IMR-90 (cell line): Measurements from ENCODE around the gene RIN1. TPM values are rescaled to one million over a fixed set of nuclear protein-coding genes. Genes with fewer than 3 reads are reported as not detected.

Experiments
- ATAC-seq: fragments of 200-7000 bp; cut with Tn5 transposase; 2 replicates; pipeline ENCODE4 v1.9.1; 2020; ENCODE audit warnings: low read depth, mild to moderate bottlenecking, moderate library complexity
- BruUV-seq: library from RNA; stranded (reverse); fragments of 400-500 nt; replicated peaks from 2 replicates; lab custom pipeline; 2021; lab: Mats Ljungman, UMichigan
- CTCF ChIA-PET: fragments of 300-600 bp; formaldehyde crosslinking; extraction: SDS; loops from one replicate; lab custom pipeline; 2021; ENCODE audit warnings: antibody characterized with exemption; lab: Yijun Ruan, JAX
- POLR2A ChIA-PET: fragments of 300-600 bp; sonication (Branson Sonifier 250); formaldehyde crosslinking; loops from one replicate; lab custom pipeline; 2022; ENCODE audit warnings: antibody characterized with exemption; ENCODE audit not compliant: unreplicated experiment; lab: Charles Lee
- DNase-seq: peaks from one replicate; pipeline ENCODE4 v3.0.0; 2013
- H2AFZ ChIP-seq: replicated peaks from 2 replicates; pipeline ENCODE3; 2013; ENCODE audit warnings: low read length, mild to moderate bottlenecking; ENCODE audit not compliant: poor library complexity
- H2AK5ac ChIP-seq: 2 replicates; pipeline ENCODE4 v1.6.1; 2013; ENCODE audit warnings: low read depth, low read length, inconsistent platforms
- H2AK9ac ChIP-seq: replicated peaks from 2 replicates; pipeline ENCODE3; 2013; ENCODE audit warnings: mild to moderate bottlenecking, low read depth, low read length, moderate library complexity; ENCODE audit not compliant: poor library complexity
- H2BK120ac ChIP-seq: 2 replicates; pipeline ENCODE4 v1.6.1; 2013; ENCODE audit warnings: low read depth, low read length, inconsistent platforms
- H2BK15ac ChIP-seq: 3 replicates; pipeline ENCODE4 v1.6.1; 2013; ENCODE audit warnings: low read depth, low read length, inconsistent platforms
- H2BK20ac ChIP-seq: 2 replicates; pipeline ENCODE4 v1.6.1; 2013; ENCODE audit warnings: low read depth, mild to moderate bottlenecking, inconsistent platforms, low read length, moderate library complexity
- H2BK5ac ChIP-seq: 2 replicates; pipeline ENCODE4 v1.6.1; 2013; ENCODE audit warnings: mild to moderate bottlenecking, low read depth, low read length, inconsistent platforms; ENCODE audit not compliant: poor library complexity, severe bottlenecking
- H3K14ac ChIP-seq: replicated peaks from 2 replicates; pipeline ENCODE4 v1.6.1; 2013; ENCODE audit warnings: low read depth, low read length, inconsistent platforms
- H3K18ac ChIP-seq: 2 replicates; pipeline ENCODE4 v1.6.1; 2013; ENCODE audit warnings: low read depth, low read length, control low read depth
- H3K23ac ChIP-seq: 2 replicates; pipeline ENCODE4 v1.6.1; 2013; ENCODE audit warnings: low read depth, low read length, inconsistent platforms
- H3K27ac ChIP-seq: 2 replicates; pipeline ENCODE4 v1.5.1; 2013; ENCODE audit warnings: mild to moderate bottlenecking, control low read depth, low read length; ENCODE audit not compliant: insufficient read depth
- H3K27me3 ChIP-seq: 2 replicates; pipeline ENCODE4 v1.6.1; 2013; ENCODE audit warnings: low read length; ENCODE audit not compliant: control insufficient read depth, insufficient read depth
- H3K36me3 ChIP-seq: 2 replicates; pipeline ENCODE4 v1.6.1; 2013; ENCODE audit warnings: low read length, mixed read lengths; ENCODE audit not compliant: control insufficient read depth, insufficient read depth
- H3K4ac ChIP-seq: 2 replicates; pipeline ENCODE4 v1.6.1; 2013; ENCODE audit warnings: low read depth, low read length, inconsistent platforms
- H3K4me1 ChIP-seq: 2 replicates; pipeline ENCODE4 v1.6.1; 2013; ENCODE audit warnings: low read length, mixed read lengths; ENCODE audit not compliant: control insufficient read depth, insufficient read depth
- H3K4me2 ChIP-seq: 2 replicates; pipeline ENCODE4 v1.6.1; 2013; ENCODE audit warnings: low read depth, mild to moderate bottlenecking, control low read depth, low read length, moderate library complexity
- H3K4me3 ChIP-seq: 2 replicates; pipeline ENCODE4 v1.5.1; 2013; ENCODE audit warnings: low read depth, mild to moderate bottlenecking, control low read depth, low read length, moderate library complexity; ENCODE audit not compliant: insufficient read depth
- H3K56ac ChIP-seq: 2 replicates; pipeline ENCODE4 v1.6.1; 2013; ENCODE audit warnings: low read length, inconsistent platforms; ENCODE audit not compliant: insufficient read depth; ENCODE audit errors: extremely low read depth
- H3K79me1 ChIP-seq, 2 experiments: 2 replicates each; pipeline ENCODE4 v1.6.1; 2013; ENCODE audit warnings: low read length in 2 of 2, inconsistent platforms in 1 of 2, low read depth in 1 of 2
- H3K9ac ChIP-seq: 2 replicates; pipeline ENCODE4 v1.6.1; 2013; ENCODE audit warnings: low read depth, low read length, control low read depth
- H3K9me1 ChIP-seq: 2 replicates; pipeline ENCODE4 v1.6.1; 2013; ENCODE audit warnings: low read length, inconsistent platforms; ENCODE audit not compliant: insufficient read depth
- H3K9me3 ChIP-seq: 2 replicates; pipeline ENCODE4 v1.6.1; 2013; ENCODE audit warnings: low read length; ENCODE audit not compliant: control insufficient read depth, insufficient read depth
- H4K20me1 ChIP-seq: 2 replicates; pipeline ENCODE4 v1.6.1; 2013; ENCODE audit warnings: low read length, inconsistent platforms; ENCODE audit not compliant: insufficient read depth
- H4K5ac ChIP-seq: 2 replicates; pipeline ENCODE4 v1.6.1; 2013; ENCODE audit warnings: mild to moderate bottlenecking, low read depth, low read length, control low read depth
- H4K8ac ChIP-seq, 2 experiments: 2 replicates each; pipeline ENCODE4 v1.6.1; 2013; ENCODE audit warnings: low read depth in 2 of 2, low read length in 2 of 2, control low read depth in 1 of 2, inconsistent platforms in 1 of 2
- H4K91ac ChIP-seq: 2 replicates; pipeline ENCODE4 v1.6.1; 2013; ENCODE audit warnings: low read depth, low read length, inconsistent platforms; ENCODE audit not compliant: insufficient read depth
- ELK1 ChIP-seq: fragments of 150-350 bp; IDR thresholded peaks from 2 replicates; pipeline ENCODE4 v1.6.1; 2016; ENCODE audit warnings: low read depth, mild to moderate bottlenecking, low read length, moderate library complexity, borderline replicate concordance
- MAZ ChIP-seq: IDR thresholded peaks from 2 replicates; pipeline ENCODE4 v1.6.1; 2012; ENCODE audit warnings: low read depth, mild to moderate bottlenecking, low read length, improper control_type of control experiment, moderate library complexity, borderline replicate concordance
- NFE2L2 ChIP-seq: fragments of 150-350 bp; IDR thresholded peaks from 2 replicates; pipeline ENCODE4 v1.6.1; 2016; ENCODE audit warnings: low read depth, mild to moderate bottlenecking, low read length
- POLR2A ChIP-seq: IDR thresholded peaks from 2 replicates; pipeline ENCODE4 v1.6.1; 2012; ENCODE audit warnings: mild to moderate bottlenecking, low read depth, low read length
- RFX5 ChIP-seq: IDR thresholded peaks from 2 replicates; pipeline ENCODE4 v1.8.0; 2012; ENCODE audit warnings: low read depth, mild to moderate bottlenecking, low read length, moderate library complexity
- WGBS, 2 experiments: methylation state at CpG; one replicate each; pipeline versions ENCODE4 v1.1.5 to v1.1.7; 2013; ENCODE audit warnings: missing lambda C conversion rate in 2 of 2; ENCODE audit not compliant: insufficient read length in 1 of 2; ENCODE audit errors: extremely low coverage in 2 of 2; 5-methylcytosine and 5-hydroxymethylcytosine counted together
- dilution Hi-C: fragments of 300-500 bp; cut with HindIII; formaldehyde crosslinking; loops from one replicate; pipeline ENCODE4 v1.14.3; 2018; ENCODE audit warnings: low sequenced_read_pairs; ENCODE audit not compliant: unreplicated experiment
- in situ Hi-C: fragments of 300-500 bp; cut with MboI; formaldehyde crosslinking; loops from 3 replicates; pipeline ENCODE4 v1.14.3; 2019; ENCODE audit warnings: low sequenced_read_pairs, inconsistent platforms, mixed read lengths
- intact Hi-C: fragments of 100-400 bp; cut with micrococcal nuclease; formaldehyde crosslinking; loops from 2 replicates; pipeline ENCODE4 v1.10.0; 2022
- polyA plus RNA-seq, 3 experiments: library from polyadenylated mRNA; depleted of rRNA; stranded (reverse); fragments of >200 nt; gene quantifications; 2 replicates each; pipeline ENCODE4 v1.2.3, GENCODE V29; 2012; ENCODE audit warnings: low replicate concordance in 1 of 3
- total RNA-seq: library from RNA; depleted of rRNA; stranded (reverse); fragments of >200 nt; gene quantifications from 2 replicates; pipeline ENCODE4 v1.2.3, GENCODE V29; 2012
- TF ChIP-seq, protein P1 (sequence below): conservative IDR thresholded peaks from 2 replicates; pipeline ENCODE4 v1.5.1; 2012; ENCODE audit warnings: mild to moderate bottlenecking, low read depth, low read length, improper control_type of control experiment

The RIN1 gene
- total and polyA plus RNA-seq, 2 of the 4 experiments (the other 2 are of a cell fraction) = 9.9 to 20.8 TPM

DNA sequence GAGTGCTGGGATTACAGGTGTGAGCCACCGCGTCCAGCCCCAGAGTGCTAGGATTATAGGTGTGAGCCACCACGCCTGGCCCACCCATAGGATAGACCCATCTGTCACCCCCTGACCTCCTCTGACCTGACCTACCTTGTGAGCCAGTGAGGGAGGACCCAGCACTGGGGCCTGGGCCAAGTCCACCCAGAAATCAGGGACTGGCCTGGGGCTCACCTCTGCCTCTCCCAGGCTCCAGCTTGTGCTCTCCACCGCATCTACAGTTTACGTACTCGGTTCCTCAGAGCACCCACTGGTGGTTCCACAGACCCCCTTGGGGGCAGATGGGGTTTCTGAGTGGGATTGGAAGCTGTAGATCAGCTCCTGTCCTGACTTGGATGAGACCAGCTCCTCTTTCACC, 28.9 kb upstream of the RIN1 start:
- intact Hi-C loops (no loop called here), dilution Hi-C loops (no loop called here), in situ Hi-C loops (no loop called here)
- WGBS, 2 experiments = 100% methylated on average over 3 of the region's 6 CpGs; no CpG with 5 or more reads in 1 of the 2 experiments
- Histone ChIP-seq H2BK120ac (no peak overlapping the region), H4K5ac (no peak overlapping the region), H2AK5ac (no peak overlapping the region), H3K9me1 (peaks cover 4% of the 10 kb centered on the region; the same call in 1 of the 2 replicates), H2BK20ac (no peak overlapping the region), H3K14ac (no peak overlapping the region), H2AFZ (no peak overlapping the region), H3K4ac (no peak overlapping the region), H3K4me3 (no peak overlapping the region), H3K9me3 (no peaks in the 10 kb centered on the region), H3K27ac (no peak overlapping the region), H3K4me2 (no peak overlapping the region), H3K23ac (no peak overlapping the region), H3K56ac (no peak overlapping the region), H2AK9ac (no peak overlapping the region), H3K18ac (no peak overlapping the region), H3K9ac (no peak overlapping the region), H4K20me1 (peaks cover 6% of the 10 kb centered on the region; the same call in 1 of the 2 replicates), H3K36me3 (no peaks in the 10 kb centered on the region), H3K27me3 (peaks cover 2% of the 10 kb centered on the region; the same call in 1 of the 2 replicates), H4K91ac (no peak overlapping the region), H2BK5ac (no peak overlapping the region), H4K8ac (no peak overlapping the region), H3K4me1 (peaks cover 3% of the 10 kb centered on the region), H3K79me1 (no peaks in the 10 kb centered on the region), H2BK15ac (no peak overlapping the region)
- no peak for DNase-seq
- ChIA-PET POLR2A (no interaction called here), CTCF (no interaction called here)
- TF ChIP-seq ELK1 = no peak
- no peak for TF ChIP-seq RFX5
- TF ChIP-seq, protein P1, sequence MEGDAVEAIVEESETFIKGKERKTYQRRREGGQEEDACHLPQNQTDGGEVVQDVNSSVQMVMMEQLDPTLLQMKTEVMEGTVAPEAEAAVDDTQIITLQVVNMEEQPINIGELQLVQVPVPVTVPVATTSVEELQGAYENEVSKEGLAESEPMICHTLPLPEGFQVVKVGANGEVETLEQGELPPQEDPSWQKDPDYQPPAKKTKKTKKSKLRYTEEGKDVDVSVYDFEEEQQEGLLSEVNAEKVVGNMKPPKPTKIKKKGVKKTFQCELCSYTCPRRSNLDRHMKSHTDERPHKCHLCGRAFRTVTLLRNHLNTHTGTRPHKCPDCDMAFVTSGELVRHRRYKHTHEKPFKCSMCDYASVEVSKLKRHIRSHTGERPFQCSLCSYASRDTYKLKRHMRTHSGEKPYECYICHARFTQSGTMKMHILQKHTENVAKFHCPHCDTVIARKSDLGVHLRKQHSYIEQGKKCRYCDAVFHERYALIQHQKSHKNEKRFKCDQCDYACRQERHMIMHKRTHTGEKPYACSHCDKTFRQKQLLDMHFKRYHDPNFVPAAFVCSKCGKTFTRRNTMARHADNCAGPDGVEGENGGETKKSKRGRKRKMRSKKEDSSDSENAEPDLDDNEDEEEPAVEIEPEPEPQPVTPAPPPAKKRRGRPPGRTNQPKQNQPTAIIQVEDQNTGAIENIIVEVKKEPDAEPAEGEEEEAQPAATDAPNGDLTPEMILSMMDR = no peak
- TF ChIP-seq NFE2L2 = no peak
- no peak for TF ChIP-seq MAZ
- TF ChIP-seq POLR2A = no peak
- BruUV-seq = no TSS peak
- ATAC-seq = no peak
